Tibial nerve (tissue), 4 donors: ENCODE measurements around the gene UCP3. TPM values are rescaled to one million over a fixed set of nuclear protein-coding genes. Genes with fewer than 3 reads are reported as not detected.

Experiments used
- DNase-seq, 2 donors: peaks; one replicate each; pipeline ENCODE4 v3.0.0-alpha.2; 2019; ENCODE audit warnings: low spot score in 2 of 2
- H3K27ac ChIP-seq, 4 donors: fragments of 200-600 bp; sonication (generic) in 3 of 4; one replicate each; pipeline ENCODE4 v1.5.1; 2017 to 2019; ENCODE audit warnings: mild to moderate bottlenecking in 1 of 4
- H3K27me3 ChIP-seq, 2 donors: fragments of 200-600 bp; sonication (generic) in 1 of 2; one replicate each; pipeline versions ENCODE4 v1.5.1 to v1.6.0; 2017 to 2019
- H3K36me3 ChIP-seq, 3 donors: fragments of 200-600 bp; sonication (generic); one replicate each; pipeline ENCODE4 v1.5.1; 2018 to 2019
- H3K4me1 ChIP-seq, 4 donors: fragments of 200-600 bp; sonication (generic) in 3 of 4; one replicate each; pipeline ENCODE4 v1.5.1; 2017 to 2019
- H3K4me3 ChIP-seq, 4 donors: fragments of 200-600 bp; sonication (generic) in 3 of 4; one replicate each; pipeline ENCODE4 v1.5.1; 2017 to 2019; ENCODE audit warnings: mild to moderate bottlenecking in 1 of 4, moderate library complexity in 1 of 4
- H3K9me3 ChIP-seq, 4 donors: fragments of 200-600 bp; sonication (generic) in 3 of 4; one replicate each; pipeline ENCODE4 v1.5.1; 2017 to 2019
- EP300 ChIP-seq, 2 donors: sonication (generic); formaldehyde crosslinking; IDR thresholded peaks; one replicate each; pipeline ENCODE4 v1.6.1; 2017; ENCODE audit warnings: antibody characterized with exemption in 2 of 2, mild to moderate bottlenecking in 1 of 2
- POLR2A ChIP-seq, 2 donors: fragments of 450-650 bp; IDR thresholded peaks; one replicate each; pipeline ENCODE4 v1.6.1; 2017; ENCODE audit warnings: antibody characterized with exemption in 2 of 2, mild to moderate bottlenecking in 2 of 2, moderate library complexity in 2 of 2
- WGBS, 2 donors: methylation state at CpG; one replicate each; pipeline ENCODE4 v1.1.5; 2018; 5-methylcytosine and 5-hydroxymethylcytosine counted together
- total RNA-seq, 4 donors: library from RNA; depleted of rRNA; stranded (reverse); fragments of >200 nt; gene quantifications; one replicate each; pipeline ENCODE4 v1.1.0, GENCODE V29; 2016
- TF ChIP-seq, protein P1 (sequence below), 5 experiments: fragments of 200-600 bp in 3 of 5; fragments of 450-650 bp in 2 of 5; sonication (generic) in 3 of 5; IDR thresholded peaks; one replicate each; pipeline ENCODE4 v1.5.1; 2016 to 2019; ENCODE audit warnings: antibody characterized with exemption in 5 of 5, mild to moderate bottlenecking in 3 of 5, moderate library complexity in 2 of 5

Gene UCP3
- total RNA-seq, 4 donors from 2014 or later = 0.78 to 7.5 (median 1.9) TPM

GRCh38 chr11:74010306-74011300 lies 1.7 kb upstream of the UCP3 start:
- Histone ChIP-seq H3K4me1 (peaks cover 0 to 12% (median 9%) of the 10 kb centered on the region in 4 donors), H3K4me3 (no peak overlapping the region), H3K9me3 (no peaks in the 10 kb centered on the region), H3K27me3 (no peaks in the 10 kb centered on the region), H3K27ac (no peak overlapping the region), H3K36me3 (peaks cover 0 to 65% (median 0%) of the 10 kb centered on the region in 3 donors)
- TF ChIP-seq, protein P1, sequence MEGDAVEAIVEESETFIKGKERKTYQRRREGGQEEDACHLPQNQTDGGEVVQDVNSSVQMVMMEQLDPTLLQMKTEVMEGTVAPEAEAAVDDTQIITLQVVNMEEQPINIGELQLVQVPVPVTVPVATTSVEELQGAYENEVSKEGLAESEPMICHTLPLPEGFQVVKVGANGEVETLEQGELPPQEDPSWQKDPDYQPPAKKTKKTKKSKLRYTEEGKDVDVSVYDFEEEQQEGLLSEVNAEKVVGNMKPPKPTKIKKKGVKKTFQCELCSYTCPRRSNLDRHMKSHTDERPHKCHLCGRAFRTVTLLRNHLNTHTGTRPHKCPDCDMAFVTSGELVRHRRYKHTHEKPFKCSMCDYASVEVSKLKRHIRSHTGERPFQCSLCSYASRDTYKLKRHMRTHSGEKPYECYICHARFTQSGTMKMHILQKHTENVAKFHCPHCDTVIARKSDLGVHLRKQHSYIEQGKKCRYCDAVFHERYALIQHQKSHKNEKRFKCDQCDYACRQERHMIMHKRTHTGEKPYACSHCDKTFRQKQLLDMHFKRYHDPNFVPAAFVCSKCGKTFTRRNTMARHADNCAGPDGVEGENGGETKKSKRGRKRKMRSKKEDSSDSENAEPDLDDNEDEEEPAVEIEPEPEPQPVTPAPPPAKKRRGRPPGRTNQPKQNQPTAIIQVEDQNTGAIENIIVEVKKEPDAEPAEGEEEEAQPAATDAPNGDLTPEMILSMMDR (IDR thresholded peaks at IDR 0.05) = no peak
- TF ChIP-seq POLR2A (IDR thresholded peaks at IDR 0.05) (no peak), EP300 (IDR thresholded peaks at IDR 0.05) (no peak)
- DNase-seq = no peak
- 89 to 93% methylated on average over 9 of the region's 9 CpGs for WGBS, 2 donors

GRCh38 chr11:74009675-74010305 lies 905 bp upstream of the UCP3 start:
- Histone ChIP-seq H3K4me3 (no peak overlapping the region), H3K9me3 (no peaks in the 10 kb centered on the region), H3K36me3 (peaks cover 0 to 67% (median 0%) of the 10 kb centered on the region in 3 donors), H3K4me1 (peaks cover 0 to 13% (median 9%) of the 10 kb centered on the region in 4 donors), H3K27me3 (no peaks in the 10 kb centered on the region), H3K27ac (no peak overlapping the region)
- no peak for DNase-seq
- TF ChIP-seq, protein P1 (IDR thresholded peaks at IDR 0.05) = no peak
- TF ChIP-seq EP300 (IDR thresholded peaks at IDR 0.05) = no peak
- TF ChIP-seq POLR2A (IDR thresholded peaks at IDR 0.05) = no peak
- 85 to 87% methylated on average over 5 of the region's 5 CpGs for WGBS, 2 donors

GRCh38 chr11:74009230-74009547 lies 304 bp upstream of the UCP3 start:
- Histone ChIP-seq H3K27ac (no peak overlapping the region), H3K4me1 (peaks cover 0 to 13% (median 9%) of the 10 kb centered on the region in 4 donors), H3K4me3 (no peak overlapping the region), H3K27me3 (no peaks in the 10 kb centered on the region), H3K9me3 (no peaks in the 10 kb centered on the region), H3K36me3 (peaks cover 0 to 67% (median 0%) of the 10 kb centered on the region in 3 donors)
- no peak for DNase-seq
- 77 to 86% methylated on average over 3 of the region's 3 CpGs for WGBS, 2 donors
- TF ChIP-seq EP300 (IDR thresholded peaks at IDR 0.05) (no peak), POLR2A (IDR thresholded peaks at IDR 0.05) (no peak)
- TF ChIP-seq, protein P1 (IDR thresholded peaks at IDR 0.05) = no peak

- TF ChIP-seq EP300 (IDR thresholded peaks at IDR 0.05) (no peak), POLR2A (IDR thresholded peaks at IDR 0.05) (no peak)
- TF ChIP-seq, protein P1 (IDR thresholded peaks at IDR 0.05) = no peak
Observed at GRCh38 chr11:74007691-74008372, 1.1 kb downstream of the UCP3 start.

More at GRCh38 chr11:74007691-74008372, 1.1 kb downstream of the UCP3 start:
- peaks cover 0 to 67% (median 0%) of the 10 kb centered on the region in 3 donors for H3K36me3 ChIP-seq
- no peaks in the 10 kb centered on the region for H3K9me3 ChIP-seq
- no peak overlapping the region for H3K27ac ChIP-seq
- no peak for DNase-seq
- no peak overlapping the region for H3K4me3 ChIP-seq
- H3K27me3 ChIP-seq = no peaks in the 10 kb centered on the region
- WGBS, 2 donors = 85 to 92% methylated on average over 6 of the region's 6 CpGs
- H3K4me1 ChIP-seq = peaks cover 0 to 13% (median 9%) of the 10 kb centered on the region in 4 donors
